Endothelial cell of umbilical vein (primary cell): Measurements from ENCODE around the gene ALX3. TPM values are rescaled to one million over a fixed set of nuclear protein-coding genes. Genes with fewer than 3 reads are reported as not detected.

ENCODE experiments used
- BruUV-seq: library from RNA; stranded (reverse); fragments of 400-500 nt; replicated peaks from 2 replicates; lab custom pipeline; 2021; lab: Mats Ljungman, UMichigan
- CTCF ChIA-PET: fragments of 300-600, 350-600 bp; sonication (Branson Sonifier 250); formaldehyde crosslinking; loops from one replicate; lab custom pipeline; 2021; ENCODE audit warnings: antibody characterized with exemption, inconsistent platforms; lab: Charles Lee
- POLR2A ChIA-PET: fragments of 300-600, 350-600 bp; sonication (Branson Sonifier 250); formaldehyde crosslinking; loops from one replicate; lab custom pipeline; 2021; ENCODE audit warnings: antibody characterized with exemption, inconsistent platforms; lab: Charles Lee
- DNase-seq: peaks from one replicate; pipeline ENCODE4 v3.0.0-alpha.2; 2011; ENCODE audit warnings: low read depth, low spot score
- FAIRE-seq: peaks from 2 replicates; lab custom pipeline; 2011; peaks lifted over from hg19 to GRCh38; lab: Jason Lieb, UNC
- H2AFZ ChIP-seq: 2 replicates; pipeline ENCODE4 v1.6.0; 2012; ENCODE audit warnings: low read depth, low read length, control low read depth, inconsistent platforms
- H3K27ac ChIP-seq: 2 replicates; pipeline ENCODE4 v1.5.1; 2011; ENCODE audit warnings: low read depth, mild to moderate bottlenecking, control low read depth, low read length, moderate library complexity; ENCODE audit not compliant: insufficient read depth
- H3K27me3 ChIP-seq, 2 experiments: 2 replicates each; pipeline versions ENCODE4 v1.6.0 to v1.6.1; 2011; ENCODE audit warnings: low read length in 2 of 2, mixed read lengths in 1 of 2; ENCODE audit not compliant: control insufficient read depth in 2 of 2, insufficient read depth in 2 of 2
- H3K36me3 ChIP-seq, 2 experiments: 2 replicates in 1 of 2; 3 replicates in 1 of 2; pipeline ENCODE4 v1.5.1; 2011; ENCODE audit warnings: low read length in 2 of 2, mild to moderate bottlenecking in 1 of 2, moderate library complexity in 1 of 2; ENCODE audit not compliant: control insufficient read depth in 2 of 2, insufficient read depth in 2 of 2; ENCODE audit errors: extremely low read depth in 1 of 2
- H3K4me1 ChIP-seq: 3 replicates; pipeline ENCODE4 v1.5.1; 2011; ENCODE audit warnings: mild to moderate bottlenecking, low read length; ENCODE audit not compliant: control insufficient read depth, insufficient read depth; ENCODE audit errors: extremely low read depth
- H3K4me2 ChIP-seq: 2 replicates; pipeline ENCODE4 v1.6.1; 2011; ENCODE audit warnings: low read length, control low read depth, mixed read lengths; ENCODE audit not compliant: insufficient read depth
- H3K4me3 ChIP-seq, 3 experiments: fragments of 200-600 bp in 1 of 3; sonication (generic), shearing (Covaris generic) in 1 of 3; replicated peaks in 1 of 3; 2 replicates each; pipeline ENCODE4 v1.5.1; 2011 to 2016; ENCODE audit warnings: control low read depth in 3 of 3, low read length in 3 of 3, mild to moderate bottlenecking in 2 of 3, inconsistent platforms in 1 of 3, low read depth in 1 of 3, moderate library complexity in 1 of 3; ENCODE audit not compliant: insufficient read depth in 1 of 3
- H3K79me2 ChIP-seq: 2 replicates; pipeline ENCODE4 v1.6.0; 2012; ENCODE audit warnings: low read length, inconsistent platforms; ENCODE audit not compliant: control insufficient read depth, insufficient read depth
- H3K9ac ChIP-seq: replicated peaks from 2 replicates; pipeline ENCODE3; 2011; ENCODE audit warnings: low read length, control low read depth; ENCODE audit not compliant: insufficient read depth; ENCODE audit errors: extremely low read depth
- H3K9me1 ChIP-seq: replicated peaks from 3 replicates; pipeline ENCODE4 v1.6.0; 2011; ENCODE audit warnings: mild to moderate bottlenecking, low read length; ENCODE audit not compliant: control insufficient read depth, insufficient read depth; ENCODE audit errors: extremely low read depth
- H3K9me3 ChIP-seq: replicated peaks from 2 replicates; pipeline ENCODE4 v1.5.1; 2012; ENCODE audit warnings: low read length, inconsistent platforms; ENCODE audit not compliant: control insufficient read depth, insufficient read depth
- H4K20me1 ChIP-seq: replicated peaks from 2 replicates; pipeline ENCODE3; 2011; ENCODE audit warnings: mild to moderate bottlenecking, low read length; ENCODE audit not compliant: control insufficient read depth, insufficient read depth; ENCODE audit errors: extremely low read depth
- EZH2 ChIP-seq: IDR thresholded peaks from 2 replicates; pipeline ENCODE4 v1.6.1; 2012; ENCODE audit warnings: borderline replicate concordance, low read depth, mild to moderate bottlenecking, moderate library complexity, low read length, inconsistent platforms; ENCODE audit not compliant: severe bottlenecking
- FOS ChIP-seq: IDR thresholded peaks from 2 replicates; pipeline ENCODE4 v1.6.1; 2011; ENCODE audit warnings: mild to moderate bottlenecking, low read length, moderate library complexity, borderline replicate concordance; ENCODE audit not compliant: insufficient read depth
- GATA2 ChIP-seq: IDR thresholded peaks from 2 replicates; pipeline ENCODE4 v1.7.0; 2011; ENCODE audit warnings: low read depth, mild to moderate bottlenecking, moderate library complexity, mixed read lengths, low read length; ENCODE audit not compliant: insufficient read length, insufficient read depth
- JUN ChIP-seq: IDR thresholded peaks from 2 replicates; pipeline ENCODE4 v1.6.1; 2011; ENCODE audit warnings: borderline replicate concordance, low read depth; ENCODE audit not compliant: insufficient read length, insufficient read depth
- MAX ChIP-seq: IDR thresholded peaks from 2 replicates; pipeline ENCODE4 v1.6.1; 2011; ENCODE audit not compliant: insufficient read depth, insufficient read length
- MYC ChIP-seq: IDR thresholded peaks from one replicate; pipeline ENCODE4 v1.6.1; 2011; ENCODE audit warnings: mild to moderate bottlenecking, low read depth, low read length
- POLR2A ChIP-seq: IDR thresholded peaks from 2 replicates; pipeline ENCODE4 v1.6.1; 2012; ENCODE audit warnings: low read depth, mild to moderate bottlenecking, control low read depth, low read length
- POLR2AphosphoS5 ChIP-seq: IDR thresholded peaks from 2 replicates; pipeline ENCODE4 v1.6.1; 2012; ENCODE audit warnings: low read depth, mild to moderate bottlenecking, control low read depth, low read length, moderate library complexity; ENCODE audit not compliant: insufficient read depth
- dilution Hi-C: fragments of 300-500 bp; cut with MboI; formaldehyde crosslinking; loops from one replicate; pipeline ENCODE4 v1.15.0; 2019; ENCODE audit warnings: low sequenced_read_pairs; ENCODE audit not compliant: extremely low pct_ligation_motif_present
- intact Hi-C: fragments of 100-400 bp; cut with micrococcal nuclease; formaldehyde crosslinking; loops from one replicate; pipeline ENCODE4 v1.10.0; 2022
- polyA plus RNA-seq, 4 experiments: library from polyadenylated mRNA; depleted of rRNA in 3 of 4; stranded (reverse) in 3 of 4; unstranded in 1 of 4; fragments of >200 nt; gene quantifications; 2 replicates each; pipeline versions ENCODE4 v1.2.1 to v1.2.3, GENCODE V29; 2011 to 2012; ENCODE audit warnings: missing spikeins in 1 of 4
- total RNA-seq: library from RNA; stranded (reverse); gene quantifications from 2 replicates; pipeline ENCODE4 v1.2.3, GENCODE V29; 2021

The ALX3 gene
- total and polyA plus RNA-seq, 2 donors (not counting 3 experiments of a cell fraction or from before 2014, with no cell fraction given) = not detected

DNA sequence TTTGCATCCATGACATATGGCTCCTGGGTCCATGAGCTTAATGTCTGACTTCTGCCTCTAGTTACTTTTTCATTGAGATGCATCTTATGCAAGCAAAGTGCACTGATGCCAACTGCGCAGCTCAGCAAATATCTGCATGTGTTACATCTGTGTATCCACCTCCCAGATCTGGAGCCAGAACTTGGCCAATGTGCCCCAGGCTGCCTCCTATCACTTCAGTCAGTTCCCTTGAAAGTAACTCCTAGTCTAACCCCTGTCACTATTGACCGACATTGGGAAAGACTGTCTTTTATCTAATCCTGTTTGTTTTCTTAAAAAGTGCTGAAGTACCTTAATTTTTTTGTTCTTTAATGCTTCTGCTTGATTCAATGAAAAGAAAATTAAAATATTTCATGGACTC lies 22.5 kb upstream of the ALX3 start:
- H3K4me1 ChIP-seq = no peaks in the 10 kb centered on the region
- BruUV-seq = no TSS peak
- DNase-seq (no peak), FAIRE-seq (no peak)
- ChIA-PET CTCF (interaction anchor here (1.0 to 8.3 kb wide), 3 partner anchors 10 to 104 kb away, joined by 3 to 272 read pairs (median 3); no protein-coding TSS in a partner anchor), POLR2A (no interaction called here)
- H3K79me2 ChIP-seq = no peaks in the 10 kb centered on the region
- peaks cover 3 to 11% of the 10 kb centered on the region in 2 experiments for H3K27me3 ChIP-seq
- intact Hi-C loops = no loop called here
- no peak overlapping the region for H2AFZ ChIP-seq
- H3K4me2 ChIP-seq = no peak overlapping the region
- no peaks in the 10 kb centered on the region for H3K9me3 ChIP-seq
- no peak overlapping the region for H3K4me3 ChIP-seq
- dilution Hi-C loops = no loop called here
- TF ChIP-seq MAX (no peak), JUN (no peak), FOS (no peak), GATA2 (no peak), MYC (no peak), POLR2AphosphoS5 (no peak), POLR2A (no peak), EZH2 (no peak)
- H3K9ac ChIP-seq = no peak overlapping the region
- H3K27ac ChIP-seq = no peak overlapping the region
- H4K20me1 ChIP-seq = no peaks in the 10 kb centered on the region
- no peaks in the 10 kb centered on the region for H3K36me3 ChIP-seq
- no peaks in the 10 kb centered on the region for H3K9me1 ChIP-seq

GRCh38 chr1:110091791-110092190 lies 21.3 kb upstream of the ALX3 start:
- no peaks in the 10 kb centered on the region for H3K9me3 ChIP-seq
- H4K20me1 ChIP-seq = no peaks in the 10 kb centered on the region
- no TSS peak for BruUV-seq
- H3K9ac ChIP-seq = no peak overlapping the region
- H3K4me1 ChIP-seq = no peaks in the 10 kb centered on the region
- POLR2A ChIA-PET = no interaction called here
- DNase-seq = no peak
- H3K4me2 ChIP-seq = no peak overlapping the region
- dilution Hi-C loops (no loop called here), intact Hi-C loops (no loop called here)
- H3K79me2 ChIP-seq = no peaks in the 10 kb centered on the region
- H3K9me1 ChIP-seq = no peaks in the 10 kb centered on the region
- H3K36me3 ChIP-seq = no peaks in the 10 kb centered on the region
- CTCF ChIA-PET = interaction anchor here (1.0 to 8.3 kb wide), 9 partner anchors 9 to 404 kb away, joined by 3 to 272 read pairs (median 6); no protein-coding TSS in a partner anchor
- H3K27me3 ChIP-seq = peaks cover 12% of the 10 kb centered on the region in 2 experiments
- TF ChIP-seq POLR2A (no peak), JUN (no peak), GATA2 (no peak), FOS (no peak), EZH2 (no peak), MYC (no peak)
- H2AFZ ChIP-seq = no peak overlapping the region
- no peak overlapping the region for H3K27ac ChIP-seq
- H3K4me3 ChIP-seq = no peak overlapping the region
- no peak for FAIRE-seq
